ENCODE measurements around the gene KLC3.

KLC3 gene

GRCh38 chr19:45297674-45298073 lies 42.9 kb upstream of the KLC3 start:
- no peaks in the 10 kb centered on the region for H3K4me1 ChIP-seq
- H3K27me3 ChIP-seq, result no peaks in the 10 kb centered on the region; the same call in 1 of the 2 replicates
- no peak for TF ChIP-seq CTCF (IDR thresholded peaks at IDR 0.05; ENCODE audit: low read depth, low read length)
- H3K9me3 ChIP-seq, result no peaks in the 10 kb centered on the region
- DNase-seq, result no peak
- no peak overlapping the region for H3K4me3 ChIP-seq (ENCODE audit: low read depth, low read length)
- no peaks in the 10 kb centered on the region for H3K36me3 ChIP-seq

- Histone ChIP-seq H3K9me3 (no peaks in the 10 kb centered on the region), H3K27me3 (no peaks in the 10 kb centered on the region), H3K4me3 (ENCODE audit: low read depth, low read length) (no peak overlapping the region), H3K36me3 (no peaks in the 10 kb centered on the region), H3K4me1 (no peaks in the 10 kb centered on the region)
- no peak for TF ChIP-seq CTCF (IDR thresholded peaks at IDR 0.05; ENCODE audit: low read depth, low read length)
- DNase-seq, result no peak
These were observed 42.3 kb upstream of the KLC3 start for GRCh38 chr19:45298264-45298663.

- no peaks in the 10 kb centered on the region for H3K9me3 ChIP-seq
- DNase-seq, result no peak
- H3K27me3 ChIP-seq, result no peaks in the 10 kb centered on the region
- no peak overlapping the region for H3K4me3 ChIP-seq (ENCODE audit: low read depth, low read length)
- TF ChIP-seq CTCF (IDR thresholded peaks at IDR 0.05; ENCODE audit: low read depth, low read length), result no peak
- H3K36me3 ChIP-seq, result no peaks in the 10 kb centered on the region
- no peaks in the 10 kb centered on the region for H3K4me1 ChIP-seq
These were observed 40.8 kb upstream of the KLC3 start for GRCh38 chr19:45299719-45300118.

GRCh38 chr19:45302416-45302815 lies 38.1 kb upstream of the KLC3 start:
- no peak for TF ChIP-seq CTCF (IDR thresholded peaks at IDR 0.05; ENCODE audit: low read depth, low read length)
- peaks cover 4% of the 10 kb centered on the region; the same call in 1 of the 2 replicates for H3K4me1 ChIP-seq
- H3K9me3 ChIP-seq, result no peaks in the 10 kb centered on the region
- no peak for DNase-seq
- no peaks in the 10 kb centered on the region for H3K27me3 ChIP-seq
- no peaks in the 10 kb centered on the region for H3K36me3 ChIP-seq
- H3K4me3 ChIP-seq (ENCODE audit: low read depth, low read length), result no peak overlapping the region

GRCh38 chr19:45303269-45304060 lies 37.1 kb upstream of the KLC3 start:
- TF ChIP-seq CTCF (IDR thresholded peaks at IDR 0.05; ENCODE audit: low read depth, low read length), result no peak
- H3K36me3 ChIP-seq, result no peaks in the 10 kb centered on the region
- H3K27me3 ChIP-seq, result no peaks in the 10 kb centered on the region
- H3K9me3 ChIP-seq, result no peaks in the 10 kb centered on the region
- H3K4me1 ChIP-seq, result peaks cover 4% of the 10 kb centered on the region; the same call in 1 of the 2 replicates
- no peak for DNase-seq
- H3K4me3 ChIP-seq (ENCODE audit: low read depth, low read length), result no peak overlapping the region

- no peak for TF ChIP-seq CTCF (IDR thresholded peaks at IDR 0.05; ENCODE audit: low read depth, low read length)
- peaks cover 4% of the 10 kb centered on the region; the same call in 1 of the 2 replicates for H3K4me1 ChIP-seq
- DNase-seq, result no peak
- H3K4me3 ChIP-seq (ENCODE audit: low read depth, low read length), result no peak overlapping the region
- H3K27me3 ChIP-seq, result no peaks in the 10 kb centered on the region
- H3K9me3 ChIP-seq, result no peaks in the 10 kb centered on the region
- H3K36me3 ChIP-seq, result no peaks in the 10 kb centered on the region
These were observed 36.2 kb upstream of the KLC3 start for GRCh38 chr19:45304141-45304926.
